T1000 (cell line): ENCODE measurements around the gene UBALD1.

Experiments used
- DNase-seq: peaks from one replicate; lab custom pipeline; 2025; ENCODE audit warnings: mixed read lengths; lab: John Stamatoyannopoulos, UW

UBALD1 gene

GRCh38 chr16:4614571-4615383, at the start of gene UBALD1:
Gene UBALD1, minus strand, starts transcription at chr16:4614888. Its CDS starts 91 bp downstream, at chr16:4614797.
- DNase-seq, result peak; percentile 88

DNA sequence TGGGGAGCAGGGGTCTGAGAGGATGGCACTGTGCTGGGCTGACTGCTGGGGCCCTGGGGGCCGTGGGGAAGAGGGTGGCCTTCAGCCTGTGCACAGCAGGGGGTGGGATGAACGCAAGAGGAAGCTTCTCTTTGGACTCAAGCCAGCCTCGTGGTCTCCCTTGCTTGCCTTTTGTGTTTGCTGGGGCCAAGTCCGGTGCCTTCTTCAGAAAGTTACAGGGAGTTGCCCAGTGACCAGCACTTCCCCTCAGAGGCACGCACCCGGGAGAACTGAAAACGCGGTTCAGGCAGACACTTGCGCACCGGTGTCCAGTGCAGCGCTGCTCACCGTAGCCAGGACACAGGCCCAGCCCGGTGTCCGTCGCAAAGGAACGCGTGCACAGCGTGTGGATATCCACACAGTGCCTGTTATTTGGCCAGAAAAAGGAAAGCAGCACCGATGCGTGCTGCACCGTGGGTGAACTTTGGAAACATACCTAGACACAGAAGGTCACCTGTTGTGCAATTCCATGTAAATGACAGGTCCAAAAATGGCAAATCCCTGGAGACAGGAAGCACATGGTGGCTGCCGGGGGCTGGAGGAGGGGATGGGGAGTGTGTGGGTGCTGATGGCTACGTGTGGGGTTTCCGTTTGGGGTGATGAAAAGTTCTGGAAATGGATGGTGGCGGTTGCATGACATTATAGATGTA, 49.2 kb upstream of the UBALD1 start:
- DNase-seq, result no peak

DNA sequence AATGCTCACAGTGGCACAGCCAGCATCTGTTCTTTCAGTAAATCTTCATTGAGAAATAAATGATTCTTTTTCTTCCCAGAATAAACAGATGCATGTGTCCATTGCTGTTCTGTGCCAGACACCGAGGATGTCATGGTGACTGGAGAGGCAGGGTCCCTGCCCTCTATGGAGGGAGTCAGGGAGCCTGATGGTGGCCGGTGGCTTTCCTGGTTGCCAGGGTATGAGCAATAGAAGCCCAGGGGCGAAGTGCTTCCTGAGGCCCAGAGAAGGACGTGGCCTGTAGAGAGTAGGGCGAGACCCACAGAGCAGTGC, 48.7 kb upstream of the UBALD1 start:
- no peak for DNase-seq

GRCh38 chr16:4661661-4662060, 47.0 kb upstream of the UBALD1 start:
- no peak for DNase-seq

DNA sequence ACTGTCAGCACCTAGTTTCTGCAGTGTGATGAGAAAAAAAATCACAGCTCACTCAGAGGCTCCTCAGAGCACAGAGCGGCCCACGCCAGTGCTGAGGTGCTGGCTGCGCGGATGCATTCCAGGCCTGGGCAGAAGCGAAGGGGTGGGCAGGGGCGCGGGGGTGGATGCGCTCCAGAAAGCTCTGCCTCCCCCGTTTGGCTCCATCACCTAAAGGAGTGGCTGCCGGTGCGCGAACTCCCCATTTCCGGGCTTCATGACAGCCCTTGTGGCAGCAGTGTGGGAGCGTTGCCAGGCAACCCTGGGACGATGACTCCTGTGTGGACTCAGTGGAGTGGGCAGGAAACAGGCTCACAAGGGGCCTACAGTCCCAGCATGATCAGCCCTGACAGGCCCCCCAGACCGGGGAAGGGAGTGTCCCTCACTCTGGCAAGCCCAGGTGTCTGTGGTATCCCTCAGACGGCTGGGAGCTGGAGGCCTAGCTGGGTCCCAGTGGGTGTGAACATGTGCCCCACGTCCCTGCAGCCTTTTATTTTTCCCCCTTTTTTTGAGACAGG, 45.8 kb upstream of the UBALD1 start:
- DNase-seq, result no peak

- DNase-seq, result no peak
Observed at GRCh38 chr16:4659363-4660353, 45.0 kb upstream of the UBALD1 start.

- DNase-seq, result no peak
Observed at GRCh38 chr16:4656695-4657686, 42.3 kb upstream of the UBALD1 start.

GRCh38 chr16:4656221-4656620, 41.5 kb upstream of the UBALD1 start:
- DNase-seq, result no peak

DNA sequence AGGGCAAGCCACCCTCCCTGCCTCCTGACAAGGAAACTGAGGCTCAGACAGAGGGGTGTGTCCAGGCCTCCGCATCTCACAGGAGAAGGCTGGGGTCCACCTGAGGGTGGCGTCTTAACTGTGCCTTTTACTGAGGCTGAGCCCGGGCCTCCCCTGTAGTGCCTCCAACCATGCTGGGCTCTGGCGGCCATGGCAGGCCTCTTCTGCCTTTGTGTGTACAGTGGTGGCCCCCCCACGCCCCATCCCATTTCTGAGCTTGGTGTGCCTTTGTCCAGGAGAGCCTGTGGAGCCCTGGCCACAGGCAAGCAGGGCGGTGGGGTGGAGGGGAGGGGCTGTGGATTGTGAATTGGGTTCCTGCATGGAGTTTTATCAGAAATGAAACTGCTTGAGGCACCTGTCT, 41.1 kb upstream of the UBALD1 start:
- DNase-seq, result no peak

DNA sequence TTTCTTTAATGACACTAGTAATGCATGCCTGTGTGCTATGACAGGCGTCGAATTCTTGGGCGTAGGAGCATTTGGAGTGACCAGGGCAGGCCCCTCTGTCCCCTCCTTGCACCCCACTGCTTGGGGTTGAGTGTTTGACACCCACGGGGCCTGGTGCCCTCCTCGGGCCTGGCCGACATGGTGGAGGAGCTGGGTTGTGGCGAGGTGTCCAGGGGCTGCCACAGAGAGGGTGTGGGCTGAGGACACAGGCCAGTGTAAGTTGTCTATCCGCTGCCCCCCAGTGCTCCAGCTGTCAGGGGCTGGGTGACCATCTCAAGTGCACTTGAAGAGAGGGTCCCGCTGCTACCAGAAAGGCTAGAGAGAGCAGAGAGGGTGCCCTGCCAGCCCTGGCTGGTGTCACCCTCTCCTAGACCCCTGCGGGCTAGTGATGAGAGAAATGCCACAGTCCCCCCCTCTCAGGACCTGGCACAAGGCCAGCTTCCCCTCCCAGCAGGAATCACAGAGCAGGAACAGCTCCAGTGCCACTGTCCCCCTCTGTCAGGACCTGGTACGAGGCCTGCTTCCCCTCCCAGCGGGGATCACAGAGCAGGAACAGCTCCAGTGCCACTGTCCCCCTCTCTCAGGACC, 40.4 kb upstream of the UBALD1 start:
- DNase-seq, result no peak

DNA sequence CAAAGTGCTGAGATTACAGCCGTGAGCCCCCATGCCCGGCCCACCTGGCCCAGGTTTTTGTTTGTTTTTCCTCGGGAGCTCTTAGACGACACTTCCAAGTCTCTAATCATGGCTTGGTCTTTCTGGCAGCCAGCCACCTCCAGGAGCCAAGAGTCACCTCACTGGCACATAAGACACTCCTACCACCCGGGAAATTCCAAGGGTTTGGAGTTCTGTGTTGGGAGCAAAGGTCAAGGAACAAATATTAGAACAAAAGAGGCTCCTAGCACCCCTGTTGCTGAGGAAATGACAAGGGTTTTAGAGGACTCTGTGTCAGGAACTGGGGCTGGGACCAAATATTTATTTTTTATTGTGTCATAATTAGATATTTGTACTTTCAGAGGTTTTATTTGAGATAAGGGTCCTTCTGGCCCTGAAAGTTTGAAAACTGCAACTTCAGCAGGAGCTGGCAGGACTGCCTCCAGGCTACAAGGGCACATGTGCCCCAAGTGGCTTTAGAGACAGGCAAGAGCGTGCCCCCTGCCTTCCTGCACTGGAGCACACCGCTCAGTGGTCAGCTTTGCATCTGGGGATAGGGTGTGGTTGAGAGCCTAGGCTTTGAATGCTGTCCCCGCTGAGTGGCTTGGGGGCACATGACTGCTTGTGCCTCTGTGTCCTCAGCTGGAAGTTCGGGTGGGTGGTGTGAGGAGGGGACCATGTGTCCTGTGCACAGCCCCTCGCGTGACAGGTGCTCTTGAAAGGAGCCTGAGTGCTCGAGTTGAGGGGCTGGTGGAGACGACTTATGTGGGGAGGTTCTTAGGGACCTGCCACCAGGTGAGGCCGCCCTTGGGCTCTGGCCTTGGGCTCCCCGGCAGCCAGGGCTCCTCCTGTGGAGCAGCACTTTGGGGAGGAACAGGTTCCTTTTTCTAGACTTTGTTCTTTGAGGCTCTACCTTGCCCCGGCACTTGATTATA, 39.6 kb upstream of the UBALD1 start:
- DNase-seq, result no peak

- no peak for DNase-seq
Observed at GRCh38 chr16:4652561-4652960, 37.9 kb upstream of the UBALD1 start.

- no peak for DNase-seq
Observed at GRCh38 chr16:4651827-4652226, 37.1 kb upstream of the UBALD1 start.

GRCh38 chr16:4650443-4651074, 35.9 kb upstream of the UBALD1 start:
- DNase-seq, result peak; percentile 31

DNA sequence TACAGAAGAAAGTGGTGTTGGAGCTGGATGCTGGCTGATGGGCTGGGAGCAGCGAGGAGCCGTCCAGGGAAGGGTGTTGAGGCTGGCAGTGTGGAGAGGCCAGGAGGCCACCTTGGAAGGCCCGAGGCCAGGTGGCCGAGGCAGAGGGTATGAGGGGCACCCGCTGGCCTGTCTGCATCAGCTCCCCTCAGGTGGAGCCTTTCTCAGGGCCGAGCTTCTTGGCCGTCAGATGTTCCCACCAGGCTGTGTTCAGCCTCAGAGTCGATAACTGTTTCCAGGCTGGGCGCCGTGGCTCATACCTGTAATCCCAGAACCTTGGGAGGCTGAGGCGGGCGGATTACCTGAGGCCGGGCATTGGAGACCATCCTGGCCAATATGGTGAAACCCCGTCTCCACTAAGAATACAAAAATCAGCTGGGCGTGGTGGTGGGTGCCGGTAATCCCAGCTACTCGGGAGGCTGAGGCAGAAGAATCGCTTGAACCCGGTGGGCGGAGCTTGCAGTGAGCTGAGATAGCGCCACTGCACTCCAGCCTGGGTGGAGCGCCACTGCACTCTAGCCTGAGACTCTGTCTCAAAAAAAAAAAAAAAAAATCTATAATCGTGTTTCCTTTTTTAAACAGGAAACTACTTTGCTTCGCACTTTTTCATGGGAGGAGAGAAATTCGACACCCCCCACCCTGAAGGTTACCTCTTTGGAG, 35.2 kb upstream of the UBALD1 start:
- no peak for DNase-seq

- no peak for DNase-seq
Observed at GRCh38 chr16:4648917-4649316, 34.2 kb upstream of the UBALD1 start.

GRCh38 chr16:4647644-4647980, 32.9 kb upstream of the UBALD1 start:
- no peak for DNase-seq
